HG03103 (cell line): ENCODE data around the gene TBP.

Source experiments
- ATAC-seq: cut with Tn5 transposase; IDR thresholded peaks from one replicate; pipeline ENCODE4 v1.9.1; 2021; ENCODE audit warnings: low read depth; ENCODE audit not compliant: unreplicated experiment

The TBP gene

GRCh38 chr6:170533792-170534191, 20.4 kb upstream of the TBP start:
- ATAC-seq: no peak

GRCh38 chr6:170535004-170535403, 19.2 kb upstream of the TBP start:
- no peak for ATAC-seq

- ATAC-seq: no peak
Measured at GRCh38 chr6:170536671-170537070, 17.5 kb upstream of the TBP start.

GRCh38 chr6:170537329-170537728, 16.8 kb upstream of the TBP start:
- no peak for ATAC-seq

GRCh38 chr6:170542031-170542719, 12.0 kb upstream of the TBP start:
- no peak for ATAC-seq

GRCh38 chr6:170545405-170545804, 8.8 kb upstream of the TBP start:
- ATAC-seq: no peak

GRCh38 chr6:170552765-170553533, 1.2 kb upstream of the TBP start, which contains the start of gene PSMB1:
PSMB1 (minus strand) TSS chr6:170553307; CDS start chr6:170553242, 65 bp downstream.
- peak; percentile 51 for ATAC-seq

GRCh38 chr6:170553534-170554012, 596 bp upstream of the TBP start:
- ATAC-seq: peak; percentile 22

- no peak for ATAC-seq
Measured at GRCh38 chr6:170554796-170555137, 598 bp downstream of the TBP start.

GRCh38 chr6:170555305-170555704, 1.1 kb downstream of the TBP start:
- no peak for ATAC-seq

GRCh38 chr6:170561555-170561954, 7.4 kb downstream of the TBP start:
- no peak for ATAC-seq

- no peak for ATAC-seq
Measured at GRCh38 chr6:170564936-170565530, 10.9 kb downstream of the TBP start.

GRCh38 chr6:170572704-170573466, 18.7 kb downstream of the TBP start:
- no peak for ATAC-seq

GRCh38 chr6:170575250-170575649, 21.1 kb downstream of the TBP start:
- no peak for ATAC-seq

- ATAC-seq: no peak
Measured at GRCh38 chr6:170578909-170579308, 24.7 kb downstream of the TBP start.

GRCh38 chr6:170583756-170584180, 29.6 kb downstream of the TBP start:
- no peak for ATAC-seq

- peak; percentile 96 for ATAC-seq
Measured at GRCh38 chr6:170584181-170584953, 30.2 kb downstream of the TBP start, which contains the start of gene PDCD2. PDCD2 (minus strand) TSS chr6:170584637; CDS start chr6:170584581, 56 bp downstream.

- peak; percentile 27 for ATAC-seq
Measured at GRCh38 chr6:170584954-170585498, 30.9 kb downstream of the TBP start.

- ATAC-seq: no peak
Measured at GRCh38 chr6:170590725-170591124, 36.6 kb downstream of the TBP start.

GRCh38 chr6:170596426-170596825, 42.3 kb downstream of the TBP start:
- no peak for ATAC-seq
